GM12878 (cell line): Measurements from ENCODE around the gene SPON2. TPM values are rescaled to one million over a fixed set of nuclear protein-coding genes. Genes with fewer than 3 reads are reported as not detected.
A peak's percentile ranks its signal among the peaks of the same experiment; 100 is the strongest.

Experiments used
- ATAC-seq: fragments of 200-7000 bp; cut with Tn5 transposase; 3 replicates; pipeline ENCODE4 v1.9.1; 2020; ENCODE audit warnings: mild to moderate bottlenecking, moderate library complexity
- BruUV-seq: library from RNA; stranded (reverse); fragments of 400-500 nt; replicated peaks from 2 replicates; lab custom pipeline; 2021; lab: Mats Ljungman, UMichigan
- CTCF ChIA-PET: fragments of 300-600 bp; sonication (Branson Sonifier 250); formaldehyde crosslinking; extraction: SDS; loops from one replicate; lab custom pipeline; 2021; ENCODE audit warnings: inconsistent platforms; lab: Yijun Ruan, JAX
- POLR2A ChIA-PET: fragments of 350-600 bp; formaldehyde crosslinking; extraction: SDS; loops from one replicate; lab custom pipeline; 2021; ENCODE audit warnings: inconsistent platforms; lab: Charles Lee
- RAD21 ChIA-PET: fragments of 300-600 bp; sonication (Branson Sonifier 250); formaldehyde crosslinking; loops from one replicate; lab custom pipeline; 2023; ENCODE audit warnings: antibody characterized with exemption; ENCODE audit not compliant: unreplicated experiment; lab: Charles Lee
- SMC1A ChIA-PET: fragments of 300-600 bp; sonication (Branson Sonifier 250); formaldehyde crosslinking; loops from one replicate; lab custom pipeline; 2023; ENCODE audit not compliant: unreplicated experiment, uncharacterized antibody; lab: Charles Lee
- DNase-seq: peaks from one replicate; pipeline ENCODE4 v3.0.0-alpha.2; 2011; ENCODE audit warnings: low read depth, low spot score
- FAIRE-seq: peaks from 3 replicates; lab custom pipeline; 2011; peaks lifted over from hg19 to GRCh38; lab: Jason Lieb, UNC
- H2AFZ ChIP-seq: 2 replicates; pipeline ENCODE4 v1.6.0; 2011; ENCODE audit warnings: low read depth, low read length, control low read depth; ENCODE audit not compliant: control insufficient read depth
- H3K27ac ChIP-seq: 2 replicates; pipeline ENCODE4 v1.5.1; 2011; ENCODE audit warnings: control low read depth; ENCODE audit not compliant: control insufficient read depth, insufficient read depth
- H3K27me3 ChIP-seq, 2 experiments: replicated peaks in 1 of 2; 2 replicates each; pipeline versions ENCODE4 v1.6.0 to v1.6.1; 2011; ENCODE audit warnings: low read length in 1 of 2; ENCODE audit not compliant: control insufficient read depth in 2 of 2, insufficient read depth in 2 of 2
- H3K36me3 ChIP-seq, 2 experiments: 2 replicates each; pipeline ENCODE4 v1.5.1; 2011; ENCODE audit warnings: low read length in 1 of 2; ENCODE audit not compliant: control insufficient read depth in 2 of 2, insufficient read depth in 2 of 2
- H3K4me1 ChIP-seq: 2 replicates; pipeline ENCODE4 v1.6.1; 2011; ENCODE audit warnings: mild to moderate bottlenecking, low read length, moderate library complexity, mixed read lengths; ENCODE audit not compliant: control insufficient read depth, insufficient read depth
- H3K4me2 ChIP-seq: 2 replicates; pipeline ENCODE4 v1.6.0; 2011; ENCODE audit warnings: control low read depth; ENCODE audit not compliant: control insufficient read depth, insufficient read depth
- H3K4me3 ChIP-seq: fragments of 200-600 bp; sonication (generic); 2 replicates; pipeline ENCODE4 v1.5.1; 2016
- H3K79me2 ChIP-seq: 2 replicates; pipeline ENCODE4 v1.6.0; 2011; ENCODE audit warnings: low read length; ENCODE audit not compliant: control insufficient read depth, insufficient read depth
- H3K9ac ChIP-seq: 2 replicates; pipeline ENCODE4 v1.8.0; 2011; ENCODE audit warnings: low read length, control low read depth, mixed read lengths; ENCODE audit not compliant: control insufficient read depth, insufficient read depth
- H3K9me3 ChIP-seq: replicated peaks from 3 replicates; pipeline ENCODE4 v1.5.1; 2011; ENCODE audit warnings: mild to moderate bottlenecking, low read length; ENCODE audit not compliant: control insufficient read depth, insufficient read depth
- H4K20me1 ChIP-seq: 2 replicates; pipeline ENCODE4 v1.6.0; 2011; ENCODE audit not compliant: control insufficient read depth, insufficient read depth
- BCLAF1 ChIP-seq: fragments of 450-650 bp; IDR thresholded peaks from 2 replicates; pipeline ENCODE4 v1.6.1; 2017; ENCODE audit warnings: antibody characterized with exemption, mild to moderate bottlenecking, moderate library complexity
- BMI1 ChIP-seq: fragments of 450-650 bp; IDR thresholded peaks from 2 replicates; pipeline ENCODE4 v1.6.1; 2016; ENCODE audit warnings: mild to moderate bottlenecking, moderate library complexity, borderline replicate concordance
- CBX5 ChIP-seq: sonication (generic); IDR thresholded peaks from 2 replicates; pipeline ENCODE4 v1.6.1; 2016; ENCODE audit warnings: low read depth, moderate library complexity, mild to moderate bottlenecking, inconsistent platforms
- CHD1 ChIP-seq: IDR thresholded peaks from 2 replicates; pipeline ENCODE4 v1.6.1; 2012; ENCODE audit warnings: low read depth, low read length, improper control_type of control experiment
- CTCF ChIP-seq, 3 experiments: IDR thresholded peaks in 2 of 3; conservative IDR thresholded peaks in 1 of 3; 2 replicates each; pipeline ENCODE4 v1.5.1; 2011; ENCODE audit warnings: low read depth in 3 of 3, low read length in 3 of 3, mild to moderate bottlenecking in 3 of 3, control low read depth in 2 of 3, moderate library complexity in 2 of 3, inconsistent platforms in 1 of 3, mixed read lengths in 1 of 3; ENCODE audit not compliant: control insufficient read depth in 2 of 3, insufficient read depth in 1 of 3; ENCODE audit errors: extremely low read depth in 1 of 3
- FOXK2 ChIP-seq: fragments of 450-650 bp; IDR thresholded peaks from 2 replicates; pipeline ENCODE4 v1.6.1; 2017; ENCODE audit warnings: mild to moderate bottlenecking, moderate library complexity
- FOXM1 ChIP-seq: IDR thresholded peaks from 2 replicates; pipeline ENCODE4 v1.6.1; 2012; ENCODE audit warnings: low read depth, mild to moderate bottlenecking, inconsistent platforms, low read length, moderate library complexity
- KAT2A ChIP-seq: conservative IDR thresholded peaks from 2 replicates; pipeline ENCODE4 v1.6.1; 2011; ENCODE audit warnings: low read depth, low read length; ENCODE audit not compliant: control insufficient read depth
- MYC ChIP-seq: IDR thresholded peaks from 2 replicates; pipeline ENCODE4 v1.6.1; 2011; ENCODE audit warnings: mild to moderate bottlenecking, low read length, moderate library complexity, inconsistent platforms; ENCODE audit not compliant: insufficient read depth, insufficient replicate concordance, insufficient read length, severe bottlenecking
- NFIC ChIP-seq: IDR thresholded peaks from 2 replicates; pipeline ENCODE4 v1.6.1; 2012; ENCODE audit warnings: low read depth, mild to moderate bottlenecking, inconsistent platforms, low read length, moderate library complexity
- PBX3 ChIP-seq: IDR thresholded peaks from 2 replicates; pipeline ENCODE4 v1.6.1; 2011; ENCODE audit warnings: mild to moderate bottlenecking, low read depth, low read length, moderate library complexity; ENCODE audit not compliant: insufficient replicate concordance
- RBBP5 ChIP-seq: fragments of 200-600 bp; sonication (generic); conservative IDR thresholded peaks from 2 replicates; pipeline ENCODE4 v1.6.1; 2016
- USF2 ChIP-seq: IDR thresholded peaks from 2 replicates; pipeline ENCODE4 v1.6.1; 2011; ENCODE audit warnings: low read depth, low read length, improper control_type of control experiment, borderline replicate concordance
- WRNIP1 ChIP-seq: IDR thresholded peaks from 2 replicates; pipeline ENCODE4 v1.6.1; 2011; ENCODE audit warnings: low read depth, low read length, improper control_type of control experiment, borderline replicate concordance
- ZBED1 ChIP-seq: IDR thresholded peaks from 2 replicates; pipeline ENCODE4 v1.6.1; 2016; ENCODE audit warnings: borderline replicate concordance
- WGBS: methylation state at CpG from one replicate; pipeline ENCODE4 v1.1.6; 2016; ENCODE audit warnings: low lambda C conversion rate; ENCODE audit not compliant: insufficient replicate concordance, insufficient coverage; ENCODE audit errors: missing lambda C conversion rate; 5-methylcytosine and 5-hydroxymethylcytosine counted together
- in situ Hi-C: fragments of 300-500 bp; cut with MboI; formaldehyde crosslinking; loops from 9 replicates; pipeline ENCODE4 v1.14.3; 2018; ENCODE audit warnings: mixed read lengths
- intact Hi-C: fragments of 100-400 bp; cut with micrococcal nuclease; formaldehyde crosslinking; loops from one replicate; pipeline ENCODE4 v1.14.2; 2022; ENCODE audit not compliant: unreplicated experiment
- polyA plus RNA-seq, 11 experiments: library from polyadenylated mRNA; depleted of rRNA in 4 of 11; unstranded in 6 of 11; stranded (reverse) in 5 of 11; fragments of >200 nt; fragmentation: Nextera tagmentation in 4 of 11; fragmentation: Illumina TruSeq in 1 of 11; extraction: Ambion mirVana in 4 of 11; extraction: Trizol in 1 of 11; gene quantifications; 1 replicate in 1 of 11; 2 replicates in 10 of 11; pipeline versions ENCODE4 v1.2.1 to v1.2.3, GENCODE V29; 2011 to 2016; ENCODE audit warnings: inconsistent platforms in 2 of 11, missing spikeins in 2 of 11, low read depth in 1 of 11
- total RNA-seq, 4 experiments: library from RNA; depleted of rRNA in 3 of 4; stranded (reverse); fragments of >200 nt in 3 of 4; fragmentation: Illumina TruSeq in 1 of 4; extraction: Trizol in 1 of 4; gene quantifications; 2 replicates each; pipeline versions ENCODE4 v1.2.1 to v1.2.3, GENCODE V29; 2013 to 2021

The SPON2 gene
- total and polyA plus RNA-seq, 10 of the 15 experiments (the other 5 are each of a cell fraction or from before 2014, with no cell fraction given): 1.1 to 11.2 (median 7.3) TPM

- H3K9me3 ChIP-seq: no peaks in the 10 kb centered on the region
- no peak overlapping the region for H2AFZ ChIP-seq
- ChIA-PET SMC1A (interaction anchor here (1.1 to 1.5 kb wide), 2 partner anchors 37 to 47 kb away, joined by 3 to 6 read pairs; no protein-coding TSS in a partner anchor), RAD21 (interaction anchor here (1.0 to 1.9 kb wide), 5 partner anchors 11 to 46 kb away, joined by 3 to 14 read pairs (median 4); no protein-coding TSS in a partner anchor), CTCF (interaction anchor here (0.9 to 1.8 kb wide), 3 partner anchors 10 to 53 kb away, joined by 4 to 6 read pairs (median 4); no protein-coding TSS in a partner anchor), POLR2A (interaction anchor here (1.4 kb wide), 1 partner anchor 11 kb away, joined by 4 read pairs; no protein-coding TSS in a partner anchor)
- in situ Hi-C loops (no loop called here), intact Hi-C loops (loop anchor here (5.0 kb wide), 1 partner anchor 32 kb away; no protein-coding TSS in a partner anchor)
- H3K36me3 ChIP-seq: peaks cover 18 to 37% of the 10 kb centered on the region in 2 experiments
- no peaks in the 10 kb centered on the region for H4K20me1 ChIP-seq
- H3K4me3 ChIP-seq: no peak overlapping the region
- no peak overlapping the region for H3K9ac ChIP-seq
- no TSS peak for BruUV-seq
- DNase-seq: no peak
- no peaks in the 10 kb centered on the region for H3K27me3 ChIP-seq
- H3K4me1 ChIP-seq: peaks cover 40% of the 10 kb centered on the region
- no peak for FAIRE-seq
- peak overlapping the region; percentile 88 for H3K27ac ChIP-seq
- H3K79me2 ChIP-seq: peaks cover 11% of the 10 kb centered on the region
- H3K4me2 ChIP-seq: no peak overlapping the region
- WGBS: 94% methylated on average over 41 of the region's 48 CpGs
- no peak for TF ChIP-seq USF2
- no peak for TF ChIP-seq NFIC
- no peak for TF ChIP-seq CBX5
- TF ChIP-seq WRNIP1: no peak
- TF ChIP-seq ZBED1: no peak
- no peak for TF ChIP-seq PBX3
- no peak for TF ChIP-seq KAT2A
- TF ChIP-seq MYC: no peak
- TF ChIP-seq CTCF (IDR thresholded peaks at IDR 0.05 in 2 of 3, conservative IDR thresholded peaks at IDR 0.05 in 1 of 3; ENCODE audit: control insufficient read depth in 2 of 3, extremely low read depth in 1 of 3, insufficient read depth in 1 of 3, low read depth in 3 of 3, low read length in 3 of 3): no peak
- TF ChIP-seq BCLAF1: no peak
- no peak for TF ChIP-seq FOXM1
- no peak for TF ChIP-seq RBBP5
- TF ChIP-seq BMI1: no peak
- no peak for TF ChIP-seq FOXK2
- TF ChIP-seq CHD1: no peak
- no peak for ATAC-seq
Observed at GRCh38 chr4:1214101-1215095, 42.0 kb upstream of the SPON2 start.
